Loucy (cell line): Measurements from ENCODE around the gene ERFE.

Experiments
- H2AFZ ChIP-seq: fragments of 200-600 bp; sonication (generic); 2 replicates; pipeline ENCODE4 v1.6.0; 2016; ENCODE audit warnings: antibody characterized with exemption, mild to moderate bottlenecking, low read length, moderate library complexity
- H3F3A ChIP-seq: fragments of 200-600 bp; 2 replicates; pipeline ENCODE4 v1.6.0; 2016; ENCODE audit warnings: antibody characterized with exemption, low read depth, mild to moderate bottlenecking
- H3K27me3 ChIP-seq: fragments of 200-600 bp; sonication (generic); 2 replicates; pipeline ENCODE4 v1.6.1; 2014; ENCODE audit warnings: low read length, mild to moderate bottlenecking; ENCODE audit not compliant: insufficient read depth, poor library complexity, severe bottlenecking
- H3K36me3 ChIP-seq: fragments of 200-600 bp; sonication (generic); 2 replicates; pipeline ENCODE4 v1.6.1; 2016; ENCODE audit warnings: low read length; ENCODE audit not compliant: insufficient read depth
- H3K4me1 ChIP-seq: fragments of 200-600 bp; sonication (generic); 2 replicates; pipeline ENCODE4 v1.5.1; 2014; ENCODE audit warnings: low read length, mild to moderate bottlenecking; ENCODE audit not compliant: insufficient read depth, poor library complexity, severe bottlenecking
- H3K4me2 ChIP-seq: fragments of 200-600 bp; sonication (generic); 2 replicates; pipeline ENCODE4 v1.6.0; 2014; ENCODE audit warnings: antibody characterized with exemption, low read length, low read depth, mild to moderate bottlenecking; ENCODE audit not compliant: poor library complexity, severe bottlenecking
- H3K4me3 ChIP-seq: fragments of 200-600 bp; sonication (generic); 2 replicates; pipeline ENCODE4 v1.5.1; 2014; ENCODE audit warnings: low read length, mild to moderate bottlenecking, mixed read lengths; ENCODE audit not compliant: poor library complexity, severe bottlenecking
- H3K79me2 ChIP-seq: fragments of 200-600 bp; sonication (generic); 2 replicates; pipeline ENCODE4 v1.6.1; 2014; ENCODE audit warnings: low read length; ENCODE audit not compliant: insufficient read depth
- H3K9ac ChIP-seq: fragments of 200-600 bp; sonication (generic); 2 replicates; pipeline ENCODE4 v1.6.0; 2014; ENCODE audit warnings: mild to moderate bottlenecking, low read depth, low read length, moderate library complexity; ENCODE audit not compliant: poor library complexity, severe bottlenecking
- H3K9me2 ChIP-seq: fragments of 200-600 bp; sonication (generic); replicated peaks from 2 replicates; pipeline ENCODE4 v1.6.1; 2016; ENCODE audit warnings: low read depth, low read length, mixed read lengths
- H3K9me3 ChIP-seq: fragments of 200-600 bp; sonication (generic); 2 replicates; pipeline ENCODE4 v1.6.1; 2014; ENCODE audit warnings: mild to moderate bottlenecking, antibody characterized with exemption, low read length, low read depth; ENCODE audit not compliant: insufficient read depth
- H4K20me1 ChIP-seq: fragments of 200-600 bp; sonication (generic); 2 replicates; pipeline ENCODE4 v1.6.0; 2014; ENCODE audit warnings: antibody characterized with exemption, low read length, mild to moderate bottlenecking; ENCODE audit not compliant: insufficient read depth, poor library complexity, severe bottlenecking
- EZH2phosphoT487 ChIP-seq: fragments of 200-600 bp; IDR thresholded peaks from 2 replicates; pipeline ENCODE4 v1.6.1; 2018; ENCODE audit warnings: antibody characterized with exemption, mild to moderate bottlenecking, moderate library complexity, borderline replicate concordance
- TF ChIP-seq, protein P1 (sequence below): fragments of 200-600 bp; sonication (generic); conservative IDR thresholded peaks from 2 replicates; pipeline ENCODE4 v1.5.1; 2014; ENCODE audit warnings: mild to moderate bottlenecking, antibody characterized with exemption, low read length

ERFE gene

DNA sequence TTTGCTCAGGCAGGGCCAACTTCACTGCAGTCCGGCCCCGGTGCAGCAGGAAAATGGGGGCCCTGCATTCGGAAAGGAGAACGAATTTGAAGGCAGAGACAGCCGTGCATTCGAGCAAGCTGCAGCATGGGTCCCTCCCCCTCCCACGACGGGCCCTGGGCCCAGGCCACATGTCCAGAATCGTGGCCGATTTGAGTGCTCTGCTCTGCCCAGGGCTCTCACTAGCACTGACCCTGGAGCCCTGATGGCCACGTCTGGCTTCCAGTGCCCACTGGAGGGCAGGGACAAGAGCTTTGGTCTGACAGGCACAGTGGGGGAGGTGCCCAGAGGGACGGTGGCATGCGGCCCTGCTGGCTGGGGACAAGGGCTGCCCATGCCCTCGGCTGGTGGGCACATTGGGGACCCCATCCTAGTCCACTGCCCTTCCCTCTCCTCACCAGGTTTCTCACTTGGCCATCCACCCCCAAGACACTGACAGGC is 34.7 kb upstream of the ERFE start:
- Histone ChIP-seq H3K27me3 (no peaks in the 10 kb centered on the region), H3K79me2 (no peaks in the 10 kb centered on the region), H3K9me2 (no peaks in the 10 kb centered on the region), H3K36me3 (no peaks in the 10 kb centered on the region), H3K9ac (no peak overlapping the region), H3K4me3 (no peak overlapping the region), H4K20me1 (no peaks in the 10 kb centered on the region), H3F3A (no peaks in the 10 kb centered on the region), H3K9me3 (no peaks in the 10 kb centered on the region), H3K4me2 (no peak overlapping the region), H2AFZ (no peak overlapping the region), H3K4me1 (no peaks in the 10 kb centered on the region)
- TF ChIP-seq EZH2phosphoT487, result no peak
- TF ChIP-seq, protein P1, sequence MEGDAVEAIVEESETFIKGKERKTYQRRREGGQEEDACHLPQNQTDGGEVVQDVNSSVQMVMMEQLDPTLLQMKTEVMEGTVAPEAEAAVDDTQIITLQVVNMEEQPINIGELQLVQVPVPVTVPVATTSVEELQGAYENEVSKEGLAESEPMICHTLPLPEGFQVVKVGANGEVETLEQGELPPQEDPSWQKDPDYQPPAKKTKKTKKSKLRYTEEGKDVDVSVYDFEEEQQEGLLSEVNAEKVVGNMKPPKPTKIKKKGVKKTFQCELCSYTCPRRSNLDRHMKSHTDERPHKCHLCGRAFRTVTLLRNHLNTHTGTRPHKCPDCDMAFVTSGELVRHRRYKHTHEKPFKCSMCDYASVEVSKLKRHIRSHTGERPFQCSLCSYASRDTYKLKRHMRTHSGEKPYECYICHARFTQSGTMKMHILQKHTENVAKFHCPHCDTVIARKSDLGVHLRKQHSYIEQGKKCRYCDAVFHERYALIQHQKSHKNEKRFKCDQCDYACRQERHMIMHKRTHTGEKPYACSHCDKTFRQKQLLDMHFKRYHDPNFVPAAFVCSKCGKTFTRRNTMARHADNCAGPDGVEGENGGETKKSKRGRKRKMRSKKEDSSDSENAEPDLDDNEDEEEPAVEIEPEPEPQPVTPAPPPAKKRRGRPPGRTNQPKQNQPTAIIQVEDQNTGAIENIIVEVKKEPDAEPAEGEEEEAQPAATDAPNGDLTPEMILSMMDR, result no peak

DNA sequence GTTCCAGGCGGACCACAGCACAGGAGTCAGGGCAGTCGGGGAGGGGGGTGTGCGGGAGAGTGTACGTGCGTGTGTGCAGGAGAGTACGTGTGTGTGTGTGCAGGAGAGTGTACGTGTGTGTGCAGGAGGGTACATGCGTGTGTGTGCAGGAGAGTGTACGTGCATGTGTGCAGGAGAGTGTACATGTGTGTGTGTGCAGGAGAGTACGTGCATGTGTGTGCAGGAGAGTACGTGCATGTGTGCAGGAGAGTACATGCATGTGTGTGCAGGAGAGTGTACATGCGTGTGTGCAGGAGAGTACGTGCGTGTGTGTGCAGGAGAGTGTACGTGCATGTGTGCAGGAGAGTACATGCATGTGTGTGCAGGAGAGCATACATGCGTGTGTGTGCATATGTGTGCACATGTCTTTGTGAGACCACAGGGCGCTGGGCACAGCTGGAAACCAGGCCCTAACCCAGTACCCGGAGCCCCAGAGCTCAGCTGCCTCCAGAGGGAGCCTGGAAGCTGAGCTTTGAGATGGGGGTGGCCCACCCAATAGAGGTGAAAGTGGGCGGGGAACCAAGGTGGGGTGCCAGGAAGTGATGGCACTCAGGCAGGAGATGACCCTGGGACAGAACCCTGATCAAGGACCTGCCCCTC is 34.2 kb upstream of the ERFE start:
- no peaks in the 10 kb centered on the region for H3K79me2 ChIP-seq
- H3F3A ChIP-seq, result no peaks in the 10 kb centered on the region
- H2AFZ ChIP-seq, result no peak overlapping the region
- no peaks in the 10 kb centered on the region for H3K27me3 ChIP-seq
- no peak for TF ChIP-seq EZH2phosphoT487
- TF ChIP-seq, protein P1, result no peak
- H3K4me3 ChIP-seq, result no peak overlapping the region
- H3K4me1 ChIP-seq, result no peaks in the 10 kb centered on the region
- H3K9me2 ChIP-seq, result no peaks in the 10 kb centered on the region
- no peaks in the 10 kb centered on the region for H3K36me3 ChIP-seq
- H3K4me2 ChIP-seq, result no peak overlapping the region
- H3K9ac ChIP-seq, result no peak overlapping the region
- no peaks in the 10 kb centered on the region for H4K20me1 ChIP-seq
- H3K9me3 ChIP-seq, result no peaks in the 10 kb centered on the region

DNA sequence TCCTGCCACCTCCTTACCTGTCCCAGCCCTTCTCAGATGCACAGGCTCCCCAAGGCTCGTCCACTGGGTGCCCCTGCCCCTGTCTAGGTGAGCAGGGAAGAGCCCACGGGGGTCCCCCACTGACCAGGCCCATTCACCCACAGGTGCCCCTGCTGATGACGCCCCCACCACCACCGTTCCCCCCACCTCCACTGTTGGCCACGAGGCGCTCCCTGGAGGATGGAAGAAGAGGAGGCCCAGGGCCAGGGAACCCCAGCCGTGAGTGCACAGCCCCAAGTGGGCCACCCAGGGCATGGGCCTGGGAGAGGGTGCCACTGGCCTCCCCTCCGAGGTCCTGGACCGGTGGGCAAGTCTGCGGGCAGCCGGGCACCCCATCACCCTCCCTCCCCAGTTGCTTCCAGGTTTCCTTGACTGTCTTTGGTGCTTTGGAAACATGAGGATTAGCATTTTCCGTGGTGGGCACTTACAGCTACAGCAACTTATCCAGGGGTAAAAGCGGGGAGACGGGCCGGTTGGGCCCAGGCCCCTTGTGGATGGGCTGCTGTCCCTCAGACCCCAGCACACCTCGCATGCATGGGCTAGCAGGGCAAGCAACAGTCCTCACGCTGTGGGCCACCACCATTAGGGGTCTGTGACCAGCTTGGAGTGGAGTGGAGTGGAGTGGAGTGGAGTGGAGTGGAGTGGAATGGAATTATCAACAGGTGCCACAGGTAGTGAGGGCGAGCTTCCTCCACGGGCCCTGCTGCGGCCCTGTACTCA is 33.5 kb upstream of the ERFE start:
- Histone ChIP-seq H3K4me2 (no peak overlapping the region), H2AFZ (no peak overlapping the region), H4K20me1 (no peaks in the 10 kb centered on the region), H3K9me2 (no peaks in the 10 kb centered on the region), H3K79me2 (no peaks in the 10 kb centered on the region), H3K9me3 (no peaks in the 10 kb centered on the region), H3K4me3 (no peak overlapping the region), H3K4me1 (no peaks in the 10 kb centered on the region), H3K36me3 (no peaks in the 10 kb centered on the region), H3K27me3 (no peaks in the 10 kb centered on the region), H3F3A (no peaks in the 10 kb centered on the region), H3K9ac (no peak overlapping the region)
- TF ChIP-seq, protein P1, result no peak
- TF ChIP-seq EZH2phosphoT487, result no peak
